HL-60 (cell line): ENCODE results near the gene KIAA0586.

Experiments used
- CTCF ChIP-seq: IDR thresholded peaks from one replicate; pipeline ENCODE4 v1.5.1; 2011; ENCODE audit warnings: low read length, control low read depth, inconsistent platforms; ENCODE audit not compliant: insufficient read depth
- POLR2AphosphoS5 ChIP-seq: IDR thresholded peaks from 2 replicates; pipeline ENCODE4 v1.6.1; 2012; ENCODE audit warnings: low read depth
- TF ChIP-seq, protein P1 (sequence below): IDR thresholded peaks from 2 replicates; pipeline ENCODE4 v1.6.1; 2012; ENCODE audit warnings: low read depth; ENCODE audit not compliant: insufficient replicate concordance

GRCh38 chr14:58469309-58469708, 41.8 kb downstream of the KIAA0586 start:
- TF ChIP-seq CTCF (no peak), POLR2AphosphoS5 (no peak)
- TF ChIP-seq, protein P1, sequence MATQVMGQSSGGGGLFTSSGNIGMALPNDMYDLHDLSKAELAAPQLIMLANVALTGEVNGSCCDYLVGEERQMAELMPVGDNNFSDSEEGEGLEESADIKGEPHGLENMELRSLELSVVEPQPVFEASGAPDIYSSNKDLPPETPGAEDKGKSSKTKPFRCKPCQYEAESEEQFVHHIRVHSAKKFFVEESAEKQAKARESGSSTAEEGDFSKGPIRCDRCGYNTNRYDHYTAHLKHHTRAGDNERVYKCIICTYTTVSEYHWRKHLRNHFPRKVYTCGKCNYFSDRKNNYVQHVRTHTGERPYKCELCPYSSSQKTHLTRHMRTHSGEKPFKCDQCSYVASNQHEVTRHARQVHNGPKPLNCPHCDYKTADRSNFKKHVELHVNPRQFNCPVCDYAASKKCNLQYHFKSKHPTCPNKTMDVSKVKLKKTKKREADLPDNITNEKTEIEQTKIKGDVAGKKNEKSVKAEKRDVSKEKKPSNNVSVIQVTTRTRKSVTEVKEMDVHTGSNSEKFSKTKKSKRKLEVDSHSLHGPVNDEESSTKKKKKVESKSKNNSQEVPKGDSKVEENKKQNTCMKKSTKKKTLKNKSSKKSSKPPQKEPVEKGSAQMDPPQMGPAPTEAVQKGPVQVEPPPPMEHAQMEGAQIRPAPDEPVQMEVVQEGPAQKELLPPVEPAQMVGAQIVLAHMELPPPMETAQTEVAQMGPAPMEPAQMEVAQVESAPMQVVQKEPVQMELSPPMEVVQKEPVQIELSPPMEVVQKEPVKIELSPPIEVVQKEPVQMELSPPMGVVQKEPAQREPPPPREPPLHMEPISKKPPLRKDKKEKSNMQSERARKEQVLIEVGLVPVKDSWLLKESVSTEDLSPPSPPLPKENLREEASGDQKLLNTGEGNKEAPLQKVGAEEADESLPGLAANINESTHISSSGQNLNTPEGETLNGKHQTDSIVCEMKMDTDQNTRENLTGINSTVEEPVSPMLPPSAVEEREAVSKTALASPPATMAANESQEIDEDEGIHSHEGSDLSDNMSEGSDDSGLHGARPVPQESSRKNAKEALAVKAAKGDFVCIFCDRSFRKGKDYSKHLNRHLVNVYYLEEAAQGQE = no peak
